Mesendoderm (in vitro differentiated cells): ENCODE results near the gene PKHD1.

Experiments used
- DNase-seq: peaks from one replicate; pipeline ENCODE4 v3.0.0; 2013
- H2AK5ac ChIP-seq: 2 replicates; pipeline ENCODE4 v1.6.1; 2013; ENCODE audit warnings: low read length, inconsistent platforms
- H2BK120ac ChIP-seq: 2 replicates; pipeline ENCODE4 v1.6.1; 2013; ENCODE audit warnings: low read depth, mild to moderate bottlenecking, low read length, moderate library complexity, mixed read lengths
- H2BK15ac ChIP-seq: replicated peaks from 2 replicates; pipeline ENCODE4 v1.6.1; 2013; ENCODE audit warnings: low read depth, mild to moderate bottlenecking, moderate library complexity
- H2BK5ac ChIP-seq: 2 replicates; pipeline ENCODE4 v1.6.1; 2013; ENCODE audit warnings: low read length, inconsistent platforms
- H3K18ac ChIP-seq: 2 replicates; pipeline ENCODE4 v1.6.1; 2013; ENCODE audit warnings: mild to moderate bottlenecking, low read length, mixed read lengths
- H3K23ac ChIP-seq: one replicate; pipeline ENCODE4 v1.6.1; 2013; ENCODE audit warnings: low read length
- H3K27ac ChIP-seq: 2 replicates; pipeline ENCODE4 v1.5.1; 2013; ENCODE audit warnings: low read depth, mild to moderate bottlenecking, inconsistent platforms, low read length, moderate library complexity
- H3K27me3 ChIP-seq: 2 replicates; pipeline ENCODE4 v1.6.1; 2013; ENCODE audit warnings: low read length, control low read depth, mild to moderate bottlenecking, inconsistent platforms; ENCODE audit not compliant: insufficient read depth, poor library complexity
- H3K36me3 ChIP-seq: 2 replicates; pipeline ENCODE4 v1.6.1; 2013; ENCODE audit warnings: low read length, inconsistent platforms; ENCODE audit not compliant: control insufficient read depth, insufficient read depth
- H3K4ac ChIP-seq: one replicate; pipeline ENCODE4 v1.6.1; 2013; ENCODE audit warnings: low read depth, mild to moderate bottlenecking, low read length, moderate library complexity
- H3K4me1 ChIP-seq: 2 replicates; pipeline ENCODE4 v1.6.1; 2013; ENCODE audit warnings: low read depth, low read length, inconsistent platforms; ENCODE audit not compliant: control insufficient read depth
- H3K4me2 ChIP-seq: 2 replicates; pipeline ENCODE4 v1.6.1; 2013; ENCODE audit warnings: low read length
- H3K4me3 ChIP-seq: 2 replicates; pipeline ENCODE4 v1.5.1; 2013; ENCODE audit warnings: mild to moderate bottlenecking, low read length
- H3K56ac ChIP-seq: one replicate; pipeline ENCODE4 v1.6.1; 2013; ENCODE audit warnings: low read length
- H3K79me1 ChIP-seq: 2 replicates; pipeline ENCODE4 v1.6.1; 2013; ENCODE audit warnings: low read length, inconsistent platforms
- H3K79me2 ChIP-seq: 2 replicates; pipeline ENCODE4 v1.6.1; 2013; ENCODE audit warnings: mild to moderate bottlenecking, low read length; ENCODE audit not compliant: control insufficient read depth, insufficient read depth
- H3K9ac ChIP-seq: 2 replicates; pipeline ENCODE4 v1.6.1; 2013; ENCODE audit warnings: low read length, inconsistent platforms
- H4K5ac ChIP-seq: one replicate; pipeline ENCODE4 v1.6.1; 2013; ENCODE audit warnings: low read length
- H4K8ac ChIP-seq: one replicate; pipeline ENCODE4 v1.6.1; 2013; ENCODE audit warnings: low read depth, mild to moderate bottlenecking, control low read depth, low read length, moderate library complexity
- WGBS: extraction: QIAGEN DNeasy Blood & Tissue Kit; methylation state at CpG from one replicate; pipeline ENCODE4 v1.1.7; 2013; ENCODE audit warnings: low lambda C conversion rate, missing lambda C conversion rate; ENCODE audit not compliant: insufficient coverage; ENCODE audit errors: extremely low coverage; 5-methylcytosine and 5-hydroxymethylcytosine counted together

PKHD1 gene

GRCh38 chr6:52020945-52021570, 66.4 kb downstream of the PKHD1 start:
- peak; percentile 14 for DNase-seq
- Histone ChIP-seq H3K79me1 (no peaks in the 10 kb centered on the region), H3K23ac (no peak overlapping the region), H3K4me2 (no peak overlapping the region), H4K5ac (no peak overlapping the region), H2BK15ac (no peak overlapping the region), H3K4me1 (peaks cover 2% of the 10 kb centered on the region), H3K27ac (no peak overlapping the region), H2BK5ac (no peak overlapping the region), H2BK120ac (no peak overlapping the region), H3K56ac (no peak overlapping the region), H3K4me3 (no peak overlapping the region), H3K27me3 (no peaks in the 10 kb centered on the region), H3K4ac (no peak overlapping the region), H3K9ac (no peak overlapping the region), H3K18ac (no peak overlapping the region), H3K36me3 (no peaks in the 10 kb centered on the region), H4K8ac (no peak overlapping the region), H2AK5ac (no peak overlapping the region), H3K79me2 (no peaks in the 10 kb centered on the region)
- WGBS = no CpG with 5 or more reads among the region's 2 CpGs

DNA sequence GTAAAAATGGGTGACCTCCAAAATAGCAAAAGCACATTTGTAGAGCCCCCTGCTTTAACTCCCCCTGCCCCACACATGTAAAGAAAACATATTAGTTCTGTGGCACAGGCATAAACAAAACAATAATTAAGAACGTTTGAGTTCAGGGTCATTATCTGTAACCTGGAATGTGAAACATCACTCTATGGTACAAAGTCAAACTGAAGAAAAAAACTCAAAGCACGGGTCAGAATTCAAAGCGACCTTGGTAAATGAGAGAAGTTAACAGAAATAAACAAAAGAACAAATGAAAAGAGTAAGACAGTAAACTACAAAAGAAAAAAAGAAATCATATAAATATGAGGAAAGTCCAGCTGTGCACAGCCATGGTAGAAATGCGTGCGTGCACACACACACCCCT, 67.5 kb downstream of the PKHD1 start:
- Histone ChIP-seq H2BK15ac (no peak overlapping the region), H3K4ac (no peak overlapping the region), H3K36me3 (no peaks in the 10 kb centered on the region), H2BK5ac (no peak overlapping the region), H3K79me1 (no peaks in the 10 kb centered on the region), H3K23ac (no peak overlapping the region), H3K27me3 (no peaks in the 10 kb centered on the region), H3K9ac (no peak overlapping the region), H3K4me2 (no peak overlapping the region), H2BK120ac (no peak overlapping the region), H3K56ac (no peak overlapping the region), H3K4me3 (no peak overlapping the region), H3K18ac (no peak overlapping the region), H3K79me2 (no peaks in the 10 kb centered on the region), H4K5ac (no peak overlapping the region), H4K8ac (no peak overlapping the region), H3K27ac (no peak overlapping the region), H2AK5ac (no peak overlapping the region), H3K4me1 (peaks cover 2% of the 10 kb centered on the region)
- no peak for DNase-seq
- WGBS = no CpG with 5 or more reads among the region's 5 CpGs

DNA sequence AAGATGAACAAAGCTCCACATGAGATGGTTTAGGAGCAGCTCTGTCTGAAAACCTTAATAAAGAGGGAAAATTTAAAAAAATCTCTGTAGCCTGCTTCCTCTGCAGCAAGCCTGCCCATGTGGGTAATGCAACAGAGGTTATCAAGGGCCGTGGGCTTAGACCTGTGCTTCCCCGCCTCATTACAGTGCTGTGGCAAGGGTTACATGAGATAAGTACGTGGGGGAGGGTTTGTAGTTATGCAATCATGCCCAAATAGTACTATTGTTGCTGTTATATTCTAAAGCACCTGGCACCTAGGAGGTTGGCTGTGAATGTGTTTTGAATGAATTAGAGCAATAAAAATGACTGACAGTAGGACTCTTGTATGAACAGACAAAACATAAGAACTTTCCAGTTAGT, 68.3 kb downstream of the PKHD1 start:
- no peak overlapping the region for H3K27ac ChIP-seq
- no peak overlapping the region for H4K5ac ChIP-seq
- H2BK15ac ChIP-seq = no peak overlapping the region
- H3K4ac ChIP-seq = no peak overlapping the region
- no peak overlapping the region for H3K56ac ChIP-seq
- H3K4me2 ChIP-seq = no peak overlapping the region
- peaks cover 2% of the 10 kb centered on the region for H3K4me1 ChIP-seq
- no peak overlapping the region for H3K9ac ChIP-seq
- no peaks in the 10 kb centered on the region for H3K79me2 ChIP-seq
- no CpG with 5 or more reads among the region's 3 CpGs for WGBS
- H4K8ac ChIP-seq = no peak overlapping the region
- H3K36me3 ChIP-seq = no peaks in the 10 kb centered on the region
- H3K27me3 ChIP-seq = no peaks in the 10 kb centered on the region
- no peak overlapping the region for H3K4me3 ChIP-seq
- H2BK5ac ChIP-seq = no peak overlapping the region
- no peak overlapping the region for H3K18ac ChIP-seq
- DNase-seq = no peak
- H2BK120ac ChIP-seq = no peak overlapping the region
- H2AK5ac ChIP-seq = no peak overlapping the region
- H3K79me1 ChIP-seq = no peaks in the 10 kb centered on the region
- H3K23ac ChIP-seq = no peak overlapping the region

DNA sequence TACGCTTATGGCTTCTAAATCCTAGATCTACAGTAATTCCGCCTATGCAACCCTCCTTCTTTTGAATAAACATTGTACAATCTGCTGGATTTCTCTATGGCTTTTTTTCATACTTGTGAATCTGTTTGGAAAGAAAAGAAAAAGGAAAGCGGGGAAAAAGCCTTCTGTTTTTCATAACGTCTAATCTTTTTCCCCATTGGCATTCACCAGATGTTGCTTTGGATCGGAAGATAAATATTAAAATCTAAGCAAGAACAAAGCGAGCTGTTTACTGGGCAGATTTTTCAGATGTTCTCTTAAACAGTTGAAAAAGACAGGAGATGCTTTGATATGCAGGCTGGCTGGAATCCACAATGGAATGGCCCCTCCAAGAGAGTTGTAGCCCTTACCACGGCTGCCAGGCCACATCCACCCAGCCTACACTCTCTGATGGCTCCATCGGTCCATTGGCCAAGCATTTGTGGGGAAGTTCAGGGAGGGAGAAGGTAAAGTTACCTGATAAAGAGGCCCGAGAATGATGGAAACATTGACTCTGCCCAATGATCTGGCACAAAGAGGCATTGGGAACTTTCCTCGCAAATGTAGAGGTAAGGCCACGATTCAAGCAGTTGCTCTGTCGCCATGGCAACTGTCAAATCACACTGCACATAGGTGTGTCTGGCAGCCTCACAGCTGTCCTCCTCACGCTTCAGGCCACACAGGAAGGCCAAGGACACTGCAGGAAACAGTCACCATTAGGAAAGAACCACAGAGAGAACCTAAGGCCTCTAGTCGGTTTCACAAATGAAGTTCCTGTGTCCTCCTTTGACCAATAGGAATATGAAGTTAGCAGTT, 70.3 kb downstream of the PKHD1 start:
- Histone ChIP-seq H3K4me2 (no peak overlapping the region), H3K27ac (no peak overlapping the region), H4K5ac (no peak overlapping the region), H3K23ac (no peak overlapping the region), H3K9ac (no peak overlapping the region), H3K27me3 (no peaks in the 10 kb centered on the region), H2AK5ac (no peak overlapping the region), H3K4me1 (peaks cover 2% of the 10 kb centered on the region), H4K8ac (no peak overlapping the region), H2BK120ac (no peak overlapping the region), H3K79me2 (no peaks in the 10 kb centered on the region), H3K36me3 (no peaks in the 10 kb centered on the region), H3K79me1 (no peaks in the 10 kb centered on the region), H2BK15ac (no peak overlapping the region), H2BK5ac (no peak overlapping the region), H3K18ac (no peak overlapping the region), H3K56ac (no peak overlapping the region), H3K4ac (no peak overlapping the region), H3K4me3 (no peak overlapping the region)
- WGBS = no CpG with 5 or more reads among the region's 14 CpGs
- DNase-seq = peak; percentile 87

GRCh38 chr6:52015953-52016352, 71.5 kb downstream of the PKHD1 start:
- H4K8ac ChIP-seq = no peak overlapping the region

More at GRCh38 chr6:52015953-52016352, 71.5 kb downstream of the PKHD1 start:
- H3K36me3 ChIP-seq = no peaks in the 10 kb centered on the region
- H3K56ac ChIP-seq = no peak overlapping the region
- H3K27ac ChIP-seq = no peak overlapping the region
- H3K79me2 ChIP-seq = no peaks in the 10 kb centered on the region
- no peak overlapping the region for H2BK120ac ChIP-seq
- no peak overlapping the region for H4K5ac ChIP-seq
- no peak overlapping the region for H2BK5ac ChIP-seq
- H3K4ac ChIP-seq = no peak overlapping the region
- no peak for DNase-seq
- WGBS = no CpG with 5 or more reads among the region's 1 CpG
- H3K4me1 ChIP-seq = peaks cover 2% of the 10 kb centered on the region
- H3K4me2 ChIP-seq = no peak overlapping the region
- no peak overlapping the region for H3K18ac ChIP-seq
- H3K79me1 ChIP-seq = no peaks in the 10 kb centered on the region
- H3K27me3 ChIP-seq = no peaks in the 10 kb centered on the region
- no peak overlapping the region for H3K9ac ChIP-seq
- H3K4me3 ChIP-seq = no peak overlapping the region
- no peak overlapping the region for H3K23ac ChIP-seq
- H2BK15ac ChIP-seq = no peak overlapping the region
- H2AK5ac ChIP-seq = no peak overlapping the region
